Suprapubic skin (tissue), 4 donors: ENCODE data around the gene CHTF18.

Source experiments
- EP300 ChIP-seq: sonication (generic); formaldehyde crosslinking; IDR thresholded peaks from one replicate; pipeline ENCODE4 v1.6.1; 2017; ENCODE audit warnings: antibody characterized with exemption
- POLR2A ChIP-seq, 2 donors: fragments of 450-650 bp; IDR thresholded peaks; one replicate each; pipeline ENCODE4 v1.6.1; 2017; ENCODE audit warnings: antibody characterized with exemption in 2 of 2, mild to moderate bottlenecking in 2 of 2, moderate library complexity in 2 of 2
- POLR2AphosphoS5 ChIP-seq, 3 donors: sonication (generic); formaldehyde crosslinking; IDR thresholded peaks; one replicate each; pipeline ENCODE4 v1.6.1; 2017; ENCODE audit warnings: antibody characterized with exemption in 3 of 3
- TF ChIP-seq, protein P1 (sequence below), 2 donors: fragments of 200-600 bp in 1 of 2; fragments of 450-650 bp in 1 of 2; sonication (generic) in 1 of 2; IDR thresholded peaks; one replicate each; pipeline ENCODE4 v1.5.1; 2016 to 2019; ENCODE audit warnings: antibody characterized with exemption in 2 of 2, mild to moderate bottlenecking in 1 of 2, moderate library complexity in 1 of 2

DNA sequence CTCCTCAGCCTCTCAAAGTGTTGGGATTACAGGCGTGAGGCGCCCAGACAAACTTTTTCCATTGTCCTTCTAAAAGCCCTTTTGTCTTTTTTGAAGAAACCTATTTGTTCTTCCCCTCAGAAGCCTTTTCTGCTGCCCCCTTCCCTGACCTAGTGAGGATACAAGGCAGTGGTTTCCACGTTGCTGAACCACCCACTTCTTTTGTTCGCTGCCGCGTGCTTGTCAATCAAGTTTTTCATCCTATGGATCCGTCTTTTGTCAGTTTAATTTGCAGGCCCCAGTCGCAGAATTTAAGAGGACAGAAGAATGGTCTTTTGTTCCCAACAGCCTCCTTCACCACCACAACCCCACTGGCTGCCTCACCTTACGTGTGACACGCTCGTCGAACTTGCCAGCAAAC lies 32.3 kb downstream of the CHTF18 start:
- TF ChIP-seq POLR2AphosphoS5 (IDR thresholded peaks at IDR 0.05) (no peak), POLR2A (IDR thresholded peaks at IDR 0.05) (no peak), EP300 (no peak)
- TF ChIP-seq, protein P1, sequence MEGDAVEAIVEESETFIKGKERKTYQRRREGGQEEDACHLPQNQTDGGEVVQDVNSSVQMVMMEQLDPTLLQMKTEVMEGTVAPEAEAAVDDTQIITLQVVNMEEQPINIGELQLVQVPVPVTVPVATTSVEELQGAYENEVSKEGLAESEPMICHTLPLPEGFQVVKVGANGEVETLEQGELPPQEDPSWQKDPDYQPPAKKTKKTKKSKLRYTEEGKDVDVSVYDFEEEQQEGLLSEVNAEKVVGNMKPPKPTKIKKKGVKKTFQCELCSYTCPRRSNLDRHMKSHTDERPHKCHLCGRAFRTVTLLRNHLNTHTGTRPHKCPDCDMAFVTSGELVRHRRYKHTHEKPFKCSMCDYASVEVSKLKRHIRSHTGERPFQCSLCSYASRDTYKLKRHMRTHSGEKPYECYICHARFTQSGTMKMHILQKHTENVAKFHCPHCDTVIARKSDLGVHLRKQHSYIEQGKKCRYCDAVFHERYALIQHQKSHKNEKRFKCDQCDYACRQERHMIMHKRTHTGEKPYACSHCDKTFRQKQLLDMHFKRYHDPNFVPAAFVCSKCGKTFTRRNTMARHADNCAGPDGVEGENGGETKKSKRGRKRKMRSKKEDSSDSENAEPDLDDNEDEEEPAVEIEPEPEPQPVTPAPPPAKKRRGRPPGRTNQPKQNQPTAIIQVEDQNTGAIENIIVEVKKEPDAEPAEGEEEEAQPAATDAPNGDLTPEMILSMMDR (IDR thresholded peaks at IDR 0.05) = no peak
